TTC549 (cell line): Measurements from ENCODE around the gene GPS2.
A peak's percentile ranks its signal among the peaks of the same experiment; 100 is the strongest.

Experiments
- FAIRE-seq: peaks from 2 replicates; lab custom pipeline; 2012; peaks lifted over from hg19 to GRCh38; lab: Jason Lieb, UNC

The GPS2 gene

DNA sequence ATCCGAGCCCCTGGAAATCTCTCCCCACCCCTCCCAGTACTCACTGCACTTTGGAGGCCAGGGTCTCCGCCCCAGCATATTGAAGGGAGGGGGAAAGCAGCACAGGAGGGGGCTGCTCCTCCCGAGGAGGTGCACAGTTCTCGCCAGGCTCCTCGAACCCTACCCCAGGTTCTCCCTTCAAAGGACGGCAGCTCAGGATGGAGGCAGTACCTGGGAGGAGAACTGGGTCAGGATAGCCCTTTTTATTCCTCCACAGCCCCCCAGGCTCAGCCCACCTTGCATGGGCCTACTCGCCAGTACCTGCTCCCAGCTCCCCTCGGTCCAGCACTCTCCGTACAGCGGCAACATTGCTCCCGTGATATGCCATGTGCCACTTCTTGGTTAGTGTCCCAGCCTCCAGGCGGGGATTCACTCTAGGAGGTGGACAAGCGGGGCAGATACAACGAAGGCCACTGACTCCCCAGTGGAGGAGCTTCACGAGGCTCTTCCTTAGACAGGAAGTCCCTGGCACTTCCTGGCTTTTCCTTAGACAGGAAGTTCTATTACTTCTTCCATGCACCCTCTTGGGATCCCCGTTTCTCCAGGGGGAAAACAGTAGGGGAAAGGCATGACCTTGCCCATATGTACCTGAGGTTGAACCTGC, 2.1 kb upstream of the GPS2 start:
- FAIRE-seq = no peak

GRCh38 chr17:7315570-7316235, 543 bp upstream of the GPS2 start:
- FAIRE-seq = no peak

DNA sequence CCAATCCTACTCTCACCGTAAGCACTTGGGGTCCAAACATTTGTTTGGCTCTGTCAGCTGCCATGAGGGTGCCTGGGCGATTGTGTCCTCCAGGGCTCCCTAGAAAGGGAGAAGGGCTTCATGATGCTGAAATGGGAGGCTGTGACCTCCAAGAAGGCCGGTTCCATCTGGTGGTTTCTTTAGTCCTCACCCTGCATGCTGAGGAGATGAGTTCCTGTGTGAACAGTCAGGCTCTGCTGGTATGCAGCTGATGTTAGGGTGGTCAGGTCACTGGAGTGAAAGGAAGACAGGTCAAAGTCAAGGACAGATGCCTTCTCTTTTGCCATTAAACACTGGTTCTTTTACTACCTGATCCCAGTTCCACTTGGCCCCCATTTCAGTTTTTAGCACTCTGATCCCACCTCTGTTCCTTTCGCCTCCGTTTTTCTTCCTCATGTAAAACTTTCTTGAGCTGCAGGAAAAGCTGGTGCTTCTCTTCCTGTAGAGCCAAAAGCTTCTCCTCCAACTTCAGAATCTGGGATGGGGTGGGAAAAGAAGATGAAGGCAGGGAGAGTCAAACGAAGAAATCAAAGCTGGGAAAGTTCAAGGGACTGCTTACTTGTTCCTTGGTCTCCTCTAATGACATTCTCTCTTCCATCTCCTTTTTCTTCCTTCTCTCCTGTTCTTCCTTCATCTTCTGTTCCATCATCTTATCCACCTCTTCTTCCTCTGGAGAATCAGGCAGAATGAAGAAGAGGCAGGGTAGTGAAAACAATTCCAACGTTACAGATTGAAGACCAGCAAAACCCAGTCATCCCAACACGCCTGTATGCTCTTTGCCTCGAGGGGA, 1.1 kb downstream of the GPS2 start:
- no peak for FAIRE-seq

- no peak for FAIRE-seq
These were observed 1.9 kb downstream of the GPS2 start for GRCh38 chr17:7313088-7313889.

DNA sequence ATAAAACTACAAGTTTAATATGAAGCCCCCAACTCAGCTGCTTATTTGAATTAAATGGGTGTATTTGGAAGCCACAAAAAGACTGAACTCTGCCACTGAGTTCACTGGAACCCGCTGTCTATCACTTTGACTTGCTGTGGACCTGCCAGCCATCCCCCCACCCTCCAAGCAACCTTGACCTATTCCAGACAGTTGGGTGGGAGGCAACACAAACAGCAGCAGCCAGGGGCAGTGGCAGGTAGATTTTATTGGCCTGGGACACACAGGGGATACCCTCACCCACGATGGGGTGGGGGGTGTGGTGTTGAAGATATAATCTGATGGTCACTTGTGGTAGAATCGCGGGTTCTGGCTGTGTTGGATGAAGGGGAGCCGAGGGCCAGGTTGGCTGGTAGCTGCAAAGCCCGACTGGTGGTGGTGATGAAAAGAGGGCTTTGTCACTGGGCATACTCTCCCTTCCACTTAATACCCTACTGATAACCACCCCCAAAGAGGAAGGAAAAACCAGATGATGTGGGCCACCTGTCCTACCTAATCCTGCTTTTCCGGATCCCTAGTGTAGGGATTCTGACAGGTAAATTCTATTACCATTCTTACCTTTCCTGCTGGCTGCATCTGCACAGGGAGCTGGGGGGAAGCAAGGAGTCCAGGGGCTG, 2.6 kb downstream of the GPS2 start:
- no peak for FAIRE-seq

DNA sequence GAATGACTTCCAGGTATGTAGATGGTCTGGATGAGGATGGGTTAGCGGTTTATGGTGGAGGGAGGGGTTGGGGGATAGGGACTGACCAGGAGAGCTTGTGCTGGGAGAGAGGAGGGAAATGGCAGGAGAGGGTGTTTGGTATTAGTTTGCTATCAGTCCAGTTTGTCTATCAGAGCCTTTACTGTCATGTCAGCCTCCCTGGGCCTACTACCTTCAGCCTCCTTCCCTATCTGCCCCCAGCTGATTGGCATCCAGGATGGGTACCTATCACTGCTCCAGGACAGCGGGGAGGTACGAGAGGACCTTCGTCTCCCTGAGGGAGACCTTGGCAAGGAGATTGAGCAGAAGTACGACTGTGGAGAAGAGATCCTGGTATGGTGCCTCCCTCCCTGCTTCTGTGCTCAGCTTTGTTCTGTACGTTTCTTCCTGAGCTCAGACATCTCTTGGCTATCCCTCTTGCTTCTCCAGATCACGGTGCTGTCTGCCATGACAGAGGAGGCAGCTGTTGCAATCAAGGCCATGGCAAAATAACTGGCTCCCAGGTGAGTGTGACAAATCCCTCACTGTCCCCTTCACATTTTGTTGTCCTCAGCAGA, 4.0 kb downstream of the GPS2 start:
- no peak for FAIRE-seq

- no peak for FAIRE-seq
These were observed 5.5 kb downstream of the GPS2 start for GRCh38 chr17:7309628-7310027.

DNA sequence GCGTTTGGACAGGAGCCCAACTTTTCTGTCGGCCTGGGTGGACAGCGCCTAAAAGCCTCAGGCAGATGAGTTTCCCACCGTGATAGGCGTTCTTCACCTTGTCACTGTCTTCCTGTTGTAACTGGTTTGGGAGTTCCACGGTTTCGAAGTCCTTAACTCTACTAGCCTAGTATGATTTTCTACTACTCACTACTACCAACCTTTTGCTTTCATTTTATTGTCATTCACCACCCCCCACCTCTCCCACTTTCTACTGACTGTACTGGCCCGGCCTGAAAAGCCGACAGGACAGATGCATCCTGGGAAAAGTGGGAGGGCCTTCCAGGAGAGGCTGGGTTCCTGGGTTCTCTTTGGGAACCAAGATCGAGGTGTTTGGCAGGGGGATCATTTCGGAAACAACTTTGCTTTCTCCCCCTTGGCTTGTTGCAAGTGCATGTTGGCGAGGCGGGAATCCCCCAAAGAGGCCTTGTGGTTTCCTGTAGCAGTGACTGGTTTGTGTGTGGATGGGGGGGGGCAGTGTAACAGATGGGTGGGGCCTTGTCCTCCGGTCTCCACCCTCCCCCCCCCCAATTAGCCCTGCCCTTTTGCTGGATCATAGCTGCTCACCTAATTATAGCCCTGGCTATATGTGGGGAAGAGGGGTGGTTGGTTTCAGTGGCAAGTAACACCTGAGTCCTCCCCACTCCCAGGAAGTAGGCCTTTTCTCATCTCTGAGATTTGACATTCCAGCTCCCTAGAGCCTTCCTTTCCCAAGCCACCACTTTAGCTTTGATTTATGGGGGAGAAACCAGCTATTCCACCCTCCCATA, 6.3 kb downstream of the GPS2 start:
- FAIRE-seq = no peak

DNA sequence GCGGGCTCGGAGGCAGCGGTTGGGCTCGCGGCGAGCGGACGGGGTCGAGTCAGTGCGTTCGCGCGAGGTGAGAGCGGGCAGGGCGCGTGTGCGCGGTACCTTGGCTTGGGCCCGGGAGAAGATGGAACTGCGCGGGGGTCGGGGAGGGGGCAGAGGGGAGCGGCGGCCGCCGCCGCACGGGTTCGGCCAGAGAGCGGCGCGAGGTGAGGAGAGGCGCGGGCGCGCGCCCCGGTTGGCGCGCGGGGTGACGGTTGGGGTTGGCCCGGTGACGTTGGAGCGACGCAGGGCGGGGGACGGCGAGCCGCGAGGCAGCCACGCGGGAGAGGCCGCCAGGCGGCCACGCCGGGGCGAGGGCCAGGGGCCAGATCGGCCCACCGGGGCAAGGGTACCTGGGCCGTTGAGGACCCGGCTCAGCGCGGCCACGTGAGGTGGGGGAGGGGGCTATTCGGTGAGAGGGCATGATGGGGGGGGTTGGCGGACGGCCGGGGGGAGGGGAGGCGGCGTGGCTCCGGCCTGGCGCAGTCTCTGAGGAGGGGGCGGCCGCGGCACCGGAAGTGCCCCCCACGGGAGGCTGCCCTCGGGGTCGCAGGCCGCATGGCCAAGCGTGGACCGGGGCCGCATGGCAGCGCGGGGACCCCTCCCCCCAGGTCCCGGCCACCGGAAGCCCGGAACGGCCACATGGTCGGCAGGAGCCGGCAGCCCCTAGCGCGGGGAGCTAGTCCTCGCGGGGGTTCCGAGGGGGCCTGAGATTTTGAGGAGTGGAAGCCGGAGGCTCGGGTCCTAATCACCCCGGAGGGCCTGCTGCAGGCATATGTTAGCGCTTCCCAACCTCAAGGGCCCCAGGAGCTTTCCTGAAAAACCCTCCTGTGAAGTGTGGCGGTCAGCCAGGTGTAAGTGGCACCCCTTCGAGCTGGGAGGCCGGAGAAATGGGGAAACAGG, 7.2 kb downstream of the GPS2 start:
- FAIRE-seq = no peak

DNA sequence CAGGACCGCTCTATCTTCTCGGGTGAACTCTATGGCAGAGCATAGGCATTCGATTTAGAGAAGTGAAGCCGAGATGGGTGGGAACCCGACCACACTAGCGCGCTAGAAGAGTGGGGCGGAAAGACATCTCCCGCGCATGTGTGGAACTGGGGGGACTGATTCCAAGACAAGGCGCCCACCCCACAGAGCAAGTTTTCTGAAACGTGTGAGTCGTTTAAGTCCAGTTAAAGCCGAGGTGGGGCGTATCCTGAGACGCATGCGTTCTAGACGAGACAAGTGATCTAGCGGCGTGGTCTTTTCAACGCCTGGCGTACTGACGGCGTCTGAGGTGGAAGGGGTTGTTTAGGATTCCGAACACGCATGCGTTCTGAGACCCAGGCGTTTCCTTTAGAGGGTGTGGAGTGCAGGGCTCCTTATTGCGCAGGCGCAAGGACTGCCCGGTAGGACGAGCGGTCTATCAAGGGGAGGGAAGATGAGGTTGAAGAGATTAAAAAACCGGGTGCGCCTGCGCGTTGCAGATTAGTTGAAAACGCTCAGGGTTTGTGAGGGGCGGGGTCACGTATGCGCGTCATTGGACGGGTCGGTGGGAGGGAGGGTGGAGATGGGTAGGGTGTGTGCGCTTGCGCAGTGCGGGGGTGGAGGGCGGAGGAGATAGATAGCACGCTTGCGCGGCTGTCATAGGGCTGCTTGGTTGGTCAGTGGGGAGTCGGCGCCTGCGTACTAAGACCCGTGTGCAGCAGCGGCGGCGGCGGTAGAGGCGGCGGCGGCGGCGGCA, 8.1 kb downstream of the GPS2 start, which contains the start of gene EIF5A:
Gene EIF5A, plus strand, starts transcription at position 718 of the 775 bp plus-strand sequence. CDS start 2,008 bp downstream, outside the sequence.
- FAIRE-seq = peak; percentile 97

- no peak for FAIRE-seq
These were observed 11.0 kb downstream of the GPS2 start for GRCh38 chr17:7304179-7304578.

DNA sequence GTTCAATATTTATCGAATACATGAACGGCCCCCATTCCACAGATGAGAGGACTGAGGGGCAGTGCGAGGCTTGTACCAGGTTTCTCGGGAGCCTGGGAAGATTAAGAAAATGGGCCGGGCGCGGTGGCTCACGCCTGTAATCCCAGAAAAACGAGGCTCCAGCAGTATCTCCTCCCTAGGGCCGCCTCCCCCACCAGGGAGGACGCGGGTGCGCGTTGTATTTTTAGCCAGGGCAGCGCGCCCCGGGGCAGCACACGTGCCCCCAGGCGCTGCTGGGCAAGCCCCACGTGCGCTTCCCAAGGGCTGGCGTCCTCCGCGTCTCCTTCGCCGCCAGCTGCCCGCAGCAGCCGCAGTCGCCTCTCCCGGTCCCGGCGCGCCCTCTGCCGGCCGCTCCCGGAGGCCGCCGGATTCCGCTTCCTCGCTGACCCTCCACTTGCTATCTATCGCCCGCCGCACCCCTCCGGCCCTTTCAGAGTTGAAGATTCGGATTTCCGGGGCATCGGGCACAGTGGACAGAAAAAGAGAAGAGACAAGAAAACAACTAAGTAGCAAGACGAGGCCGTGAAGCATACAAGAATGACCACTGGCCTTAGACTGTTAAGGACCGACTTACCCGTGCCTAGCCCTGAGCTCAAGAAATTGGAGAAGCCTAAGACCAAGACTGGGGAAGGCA, 18.8 kb downstream of the GPS2 start:
- no peak for FAIRE-seq

- FAIRE-seq = no peak
These were observed 19.7 kb downstream of the GPS2 start for GRCh38 chr17:7295230-7296180.

GRCh38 chr17:7294614-7295153, 20.5 kb downstream of the GPS2 start, which contains the start of gene YBX2:
TSS of gene YBX2 (minus strand) at chr17:7294639. CDS start at chr17:7294500, 139 bp downstream.
- no peak for FAIRE-seq

GRCh38 chr17:7293816-7294613, 21.1 kb downstream of the GPS2 start:
- no peak for FAIRE-seq

DNA sequence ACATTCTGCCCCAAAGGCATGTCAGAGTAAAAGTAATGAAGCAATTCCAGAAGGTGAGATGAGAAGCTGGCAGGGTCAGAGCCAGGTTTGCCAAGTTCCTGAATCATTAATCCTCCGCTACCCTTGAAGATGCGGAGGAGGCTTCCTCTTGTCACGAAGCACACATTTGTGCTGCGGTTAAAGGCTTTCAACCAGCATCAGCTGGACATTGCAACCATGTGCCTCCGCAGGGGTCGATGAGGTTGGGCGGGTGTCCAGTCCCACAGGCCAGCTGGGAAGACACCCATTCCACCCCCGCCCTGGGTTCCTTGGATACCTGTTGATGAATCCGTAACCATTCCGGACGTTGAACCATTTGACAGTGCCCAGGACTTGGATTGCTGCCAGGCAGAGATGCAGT, 22.0 kb downstream of the GPS2 start:
- FAIRE-seq = no peak
